Neuronal stem cell (in vitro differentiated cells): Measurements from ENCODE around the gene CFAP73.

Experiments used
- DNase-seq: peaks from one replicate; pipeline ENCODE4 v3.0.0-alpha.2; 2013; ENCODE audit warnings: low spot score
- H2AFZ ChIP-seq: one replicate; pipeline ENCODE4 v1.6.1; 2013; ENCODE audit warnings: mild to moderate bottlenecking, low read length, inconsistent platforms
- H2AK5ac ChIP-seq: 2 replicates; pipeline ENCODE4 v1.6.1; 2013; ENCODE audit warnings: low read depth, mild to moderate bottlenecking, inconsistent platforms, low read length, moderate library complexity, mixed read lengths
- H2BK120ac ChIP-seq: 2 replicates; pipeline ENCODE4 v1.6.1; 2013; ENCODE audit warnings: low read depth, mild to moderate bottlenecking, inconsistent platforms, low read length, moderate library complexity, mixed read lengths
- H2BK12ac ChIP-seq: one replicate; pipeline ENCODE4 v1.6.1; 2013; ENCODE audit warnings: low read length, inconsistent platforms
- H2BK15ac ChIP-seq: 2 replicates; pipeline ENCODE4 v1.6.1; 2013; ENCODE audit warnings: mild to moderate bottlenecking, low read length, inconsistent platforms, mixed read lengths
- H2BK5ac ChIP-seq: one replicate; pipeline ENCODE4 v1.6.1; 2013; ENCODE audit warnings: inconsistent platforms, mild to moderate bottlenecking, low read length, moderate library complexity
- H3K14ac ChIP-seq: one replicate; pipeline ENCODE4 v1.6.1; 2013; ENCODE audit warnings: low read length, inconsistent platforms
- H3K18ac ChIP-seq: 2 replicates; pipeline ENCODE4 v1.6.1; 2013; ENCODE audit warnings: low read length, inconsistent platforms
- H3K23ac ChIP-seq: 2 replicates; pipeline ENCODE4 v1.6.1; 2013; ENCODE audit warnings: low read depth, mild to moderate bottlenecking, mixed read lengths, low read length, inconsistent platforms; ENCODE audit not compliant: poor library complexity
- H3K27ac ChIP-seq: replicated peaks from 3 replicates; pipeline ENCODE4 v1.5.1; 2013; ENCODE audit warnings: low read length, inconsistent platforms
- H3K27me3 ChIP-seq, 3 experiments: 2 replicates each; pipeline ENCODE4 v1.6.1; 2013; ENCODE audit warnings: low read length in 3 of 3, mild to moderate bottlenecking in 2 of 3, inconsistent platforms in 1 of 3, low read depth in 1 of 3, mixed read lengths in 1 of 3, moderate library complexity in 1 of 3; ENCODE audit not compliant: control insufficient read depth in 3 of 3, insufficient read depth in 3 of 3
- H3K36me3 ChIP-seq, 2 donors: replicated peaks in 1 of 2; 2 replicates each; pipeline ENCODE4 v1.6.1; 2013; ENCODE audit warnings: low read length in 2 of 2; ENCODE audit not compliant: control insufficient read depth in 2 of 2, insufficient read depth in 2 of 2
- H3K4ac ChIP-seq: 2 replicates; pipeline ENCODE4 v1.6.1; 2013; ENCODE audit warnings: inconsistent platforms, mild to moderate bottlenecking, low read length, moderate library complexity
- H3K4me1 ChIP-seq, 2 donors: 1 replicate in 1 of 2; 2 replicates in 1 of 2; pipeline ENCODE4 v1.6.1; 2013; ENCODE audit warnings: low read length in 2 of 2, low read depth in 1 of 2; ENCODE audit not compliant: control insufficient read depth in 2 of 2, insufficient read depth in 1 of 2
- H3K4me2 ChIP-seq: one replicate; pipeline ENCODE4 v1.6.1; 2013; ENCODE audit warnings: mild to moderate bottlenecking, low read length, inconsistent platforms; ENCODE audit not compliant: insufficient read depth, poor library complexity, severe bottlenecking
- H3K4me3 ChIP-seq, 2 donors: 2 replicates each; pipeline ENCODE4 v1.5.1; 2013; ENCODE audit warnings: low read length in 2 of 2, mild to moderate bottlenecking in 2 of 2, inconsistent platforms in 1 of 2, moderate library complexity in 1 of 2
- H3K79me1 ChIP-seq: one replicate; pipeline ENCODE4 v1.6.1; 2013; ENCODE audit warnings: low read depth, mild to moderate bottlenecking, inconsistent platforms, low read length, moderate library complexity
- H3K9ac ChIP-seq: one replicate; pipeline ENCODE4 v1.6.1; 2013; ENCODE audit warnings: mild to moderate bottlenecking, low read depth, low read length, inconsistent platforms; ENCODE audit not compliant: poor library complexity
- H3K9me3 ChIP-seq, 2 donors: replicated peaks in 1 of 2; 2 replicates each; pipeline versions ENCODE3 to v1.6.1; 2013; ENCODE audit warnings: low read length in 2 of 2, mild to moderate bottlenecking in 2 of 2, inconsistent platforms in 1 of 2, low read depth in 1 of 2, mixed read lengths in 1 of 2, moderate library complexity in 1 of 2; ENCODE audit not compliant: control insufficient read depth in 2 of 2, insufficient read depth in 1 of 2
- H4K8ac ChIP-seq: one replicate; pipeline ENCODE4 v1.6.1; 2013; ENCODE audit warnings: low read depth, mild to moderate bottlenecking, inconsistent platforms, low read length, moderate library complexity
- H4K91ac ChIP-seq: one replicate; pipeline ENCODE4 v1.6.1; 2013; ENCODE audit warnings: low read length, low read depth, mild to moderate bottlenecking, inconsistent platforms; ENCODE audit not compliant: poor library complexity
- WGBS, 2 donors: extraction: QIAGEN DNeasy Blood & Tissue Kit; methylation state at CpG; one replicate each; pipeline ENCODE4 v1.1.7; 2013; ENCODE audit warnings: missing lambda C conversion rate in 2 of 2, mixed read lengths in 1 of 2; ENCODE audit not compliant: insufficient read length in 2 of 2, insufficient replicate concordance in 1 of 2; ENCODE audit errors: extremely low coverage in 2 of 2; 5-methylcytosine and 5-hydroxymethylcytosine counted together

Gene CFAP73

DNA sequence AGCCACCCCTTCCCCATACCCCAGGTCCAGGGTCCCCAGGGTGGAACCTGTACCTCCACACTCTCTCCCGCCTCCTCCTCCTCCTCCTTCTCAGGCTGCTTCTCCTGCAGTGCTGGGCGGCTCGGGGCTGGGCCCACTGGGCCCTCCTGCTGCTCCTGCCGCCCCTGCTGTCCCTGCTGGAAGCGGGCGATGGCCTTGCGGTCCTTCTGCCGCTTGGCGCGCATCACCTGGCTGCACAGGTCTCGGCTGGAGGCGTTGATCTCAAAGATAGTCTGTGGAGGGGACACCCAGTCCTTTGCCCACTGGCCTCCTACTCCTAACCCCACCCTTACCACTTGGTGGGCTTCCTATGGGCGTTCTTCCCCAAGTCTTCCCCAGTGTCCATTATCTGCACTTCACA, 14.5 kb downstream of the CFAP73 start:
- Histone ChIP-seq H2AFZ (no peak overlapping the region), H3K18ac (peak overlapping the region; percentile 75), H3K27ac (no peak overlapping the region), H4K91ac (no peak overlapping the region), H3K9ac (no peak overlapping the region), H4K8ac (no peak overlapping the region), H3K4me2 (no peak overlapping the region), H2BK12ac (no peak overlapping the region), H3K4ac (no peak overlapping the region), H3K36me3 (peaks cover 39 to 92% of the 10 kb centered on the region in 2 donors), H3K27me3 (no peaks in the 10 kb centered on the region), H3K14ac (no peak overlapping the region), H2BK5ac (no peak overlapping the region), H3K4me1 (peaks cover 5 to 21% of the 10 kb centered on the region in 2 donors), H3K79me1 (peaks cover 6% of the 10 kb centered on the region), H2BK120ac (no peak overlapping the region), H3K4me3 (no peak overlapping the region), H2AK5ac (no peak overlapping the region), H3K23ac (peak overlapping the region; percentile 87), H3K9me3 (no peaks in the 10 kb centered on the region), H2BK15ac (no peak overlapping the region)
- no CpG with 5 or more reads among the region's 13 CpGs for WGBS, 2 donors
- DNase-seq: no peak

GRCh38 chr12:113165521-113166450, 16.3 kb downstream of the CFAP73 start:
- Histone ChIP-seq H3K4ac (no peak overlapping the region), H2BK5ac (no peak overlapping the region), H3K9ac (peak overlapping the region; percentile 24), H2AFZ (no peak overlapping the region), H3K14ac (no peak overlapping the region), H3K4me3 (no peak overlapping the region), H3K36me3 (peaks cover 34 to 90% of the 10 kb centered on the region in 2 donors), H3K23ac (peak overlapping the region; percentile 52), H3K4me2 (no peak overlapping the region), H4K8ac (no peak overlapping the region), H2AK5ac (no peak overlapping the region), H3K27me3 (no peaks in the 10 kb centered on the region), H3K18ac (no peak overlapping the region), H3K27ac (no peak overlapping the region), H3K4me1 (peaks cover 5 to 15% of the 10 kb centered on the region in 2 donors), H4K91ac (no peak overlapping the region), H2BK12ac (no peak overlapping the region), H3K9me3 (no peaks in the 10 kb centered on the region), H3K79me1 (no peaks in the 10 kb centered on the region), H2BK15ac (no peak overlapping the region), H2BK120ac (no peak overlapping the region)
- WGBS, 2 donors: no CpG with 5 or more reads among the region's 32 CpGs
- no peak for DNase-seq

DNA sequence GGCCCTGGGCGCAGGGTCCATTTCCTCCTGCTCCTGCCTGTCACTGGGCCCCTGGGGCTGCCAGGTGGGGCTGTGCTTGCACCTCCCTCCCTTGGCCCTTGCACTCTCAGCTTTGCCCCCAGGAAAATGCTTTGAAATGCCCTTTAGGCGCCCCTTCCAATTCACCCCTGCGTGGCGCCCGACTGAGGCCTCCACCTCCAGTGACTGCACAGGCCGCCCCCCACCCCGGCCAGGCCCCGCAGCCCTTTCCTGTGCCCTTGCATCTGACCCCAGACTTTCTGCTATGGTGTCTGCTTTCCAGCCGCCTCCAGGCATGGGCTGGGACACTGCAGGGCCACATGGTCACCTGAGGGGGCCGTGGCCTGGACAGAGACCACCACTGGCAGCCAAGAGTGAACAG, 18.3 kb downstream of the CFAP73 start:
- Histone ChIP-seq H3K9ac (no peak overlapping the region), H2AFZ (no peak overlapping the region), H3K23ac (no peak overlapping the region), H3K18ac (no peak overlapping the region), H3K4me1 (peaks cover 0 to under 1% of the 10 kb centered on the region in 2 donors), H3K4ac (no peak overlapping the region), H3K9me3 (no peaks in the 10 kb centered on the region), H3K27ac (no peak overlapping the region), H2BK15ac (no peak overlapping the region), H3K4me3 (no peak overlapping the region), H4K91ac (no peak overlapping the region), H3K27me3 (no peaks in the 10 kb centered on the region), H2BK120ac (no peak overlapping the region), H3K36me3 (peaks cover 49 to 94% of the 10 kb centered on the region in 2 donors), H3K79me1 (no peaks in the 10 kb centered on the region), H3K14ac (no peak overlapping the region), H4K8ac (no peak overlapping the region), H2AK5ac (no peak overlapping the region), H3K4me2 (no peak overlapping the region), H2BK5ac (no peak overlapping the region), H2BK12ac (no peak overlapping the region)
- WGBS, 2 donors: no CpG with 5 or more reads among the region's 10 CpGs
- DNase-seq: no peak

DNA sequence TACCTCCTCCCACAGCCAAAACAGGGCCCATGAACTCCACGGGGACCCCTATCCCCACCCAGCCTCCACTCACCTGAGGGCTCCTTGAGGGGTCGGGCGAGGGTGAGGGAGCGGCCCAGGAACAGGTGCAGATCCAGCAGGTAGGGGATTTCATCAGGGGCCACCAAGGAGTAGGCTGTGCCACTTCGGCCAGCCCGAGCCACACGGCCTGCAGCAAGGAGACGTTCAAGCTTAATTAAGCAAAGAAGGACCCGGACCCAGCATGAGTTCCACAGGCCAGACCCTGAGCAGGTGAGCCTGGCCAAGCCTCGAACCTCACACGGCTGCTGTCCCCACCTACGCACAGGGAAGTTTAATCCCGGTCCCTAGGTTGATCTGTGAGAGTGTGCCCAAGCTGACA, 20.2 kb downstream of the CFAP73 start:
- H2AK5ac ChIP-seq: no peak overlapping the region
- no peak for DNase-seq
- H2BK120ac ChIP-seq: no peak overlapping the region
- H3K4me3 ChIP-seq: no peak overlapping the region
- WGBS, 2 donors: no CpG with 5 or more reads among the region's 13 CpGs
- H2BK15ac ChIP-seq: no peak overlapping the region
- H3K36me3 ChIP-seq: peaks cover 53 to 97% of the 10 kb centered on the region in 2 donors
- no peak overlapping the region for H3K9ac ChIP-seq
- H3K14ac ChIP-seq: no peak overlapping the region
- H3K4me2 ChIP-seq: no peak overlapping the region
- H3K4ac ChIP-seq: no peak overlapping the region
- H2BK5ac ChIP-seq: no peak overlapping the region
- H4K91ac ChIP-seq: no peak overlapping the region
- H3K18ac ChIP-seq: no peak overlapping the region
- no peaks in the 10 kb centered on the region for H3K27me3 ChIP-seq
- no peak overlapping the region for H3K27ac ChIP-seq
- no peaks in the 10 kb centered on the region for H3K4me1 ChIP-seq
- H3K9me3 ChIP-seq: no peaks in the 10 kb centered on the region
- no peak overlapping the region for H2BK12ac ChIP-seq
- H4K8ac ChIP-seq: no peak overlapping the region
- no peak overlapping the region for H3K23ac ChIP-seq
- peaks cover 3% of the 10 kb centered on the region for H3K79me1 ChIP-seq
- no peak overlapping the region for H2AFZ ChIP-seq
